Cerebellar cortex (tissue), 1 donor: ENCODE data around the gene PCNX1.
"Not testable (repeated sequence)": the region's sequence is repeated elsewhere in the genome, so short reads cannot be mapped to it uniquely, and the experiment has no call there.

Experiments used
- DNase-seq: peaks from one replicate; pipeline ENCODE4 v3.0.0-alpha.2; 2015; ENCODE audit warnings: low spot score

Gene PCNX1

DNA sequence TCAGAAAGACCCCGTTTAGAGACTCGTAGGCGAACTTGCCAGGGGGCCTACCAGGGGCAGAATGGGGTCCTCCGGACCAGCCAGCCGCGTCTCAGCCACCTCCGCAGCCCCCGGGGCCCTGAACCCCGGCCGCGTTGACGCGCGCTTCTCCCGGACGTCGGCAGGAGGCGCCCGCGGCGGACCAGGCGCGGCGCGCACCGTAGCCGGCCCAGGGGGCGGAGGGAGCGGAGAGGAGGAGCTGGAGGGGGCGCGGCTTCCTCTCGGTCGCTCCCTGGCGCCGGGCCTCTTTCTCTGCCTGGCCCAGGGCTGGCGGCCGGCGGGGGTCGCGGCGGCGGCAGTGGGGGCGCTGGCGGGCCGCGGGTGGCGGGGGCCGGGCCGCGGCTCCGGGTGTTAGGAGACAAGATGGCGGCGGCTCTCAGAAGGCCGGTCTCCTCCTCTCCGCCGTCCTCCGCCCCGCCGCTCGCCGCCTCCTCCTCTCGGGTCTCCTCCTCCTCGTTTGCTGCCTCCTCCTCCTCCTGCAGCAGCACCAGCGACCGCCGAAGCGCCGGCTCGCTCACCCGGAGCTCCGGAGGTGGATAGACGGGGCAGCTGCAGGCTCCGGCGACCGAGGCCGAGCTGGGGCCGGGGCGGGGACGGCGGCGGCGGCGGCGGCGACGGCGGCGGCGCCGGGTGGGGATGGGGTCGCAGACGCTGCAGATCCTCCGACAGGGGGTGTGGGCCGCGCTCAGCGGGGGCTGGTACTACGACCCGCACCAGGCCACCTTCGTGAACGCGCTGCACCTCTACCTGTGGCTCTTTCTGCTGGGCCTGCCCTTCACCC is at the start of gene PCNX1:
PCNX1 (plus strand) TSS at position 284 of the 820 bp plus-strand sequence; CDS start at position 676, 392 bp downstream.
- peak; percentile 76 for DNase-seq

DNA sequence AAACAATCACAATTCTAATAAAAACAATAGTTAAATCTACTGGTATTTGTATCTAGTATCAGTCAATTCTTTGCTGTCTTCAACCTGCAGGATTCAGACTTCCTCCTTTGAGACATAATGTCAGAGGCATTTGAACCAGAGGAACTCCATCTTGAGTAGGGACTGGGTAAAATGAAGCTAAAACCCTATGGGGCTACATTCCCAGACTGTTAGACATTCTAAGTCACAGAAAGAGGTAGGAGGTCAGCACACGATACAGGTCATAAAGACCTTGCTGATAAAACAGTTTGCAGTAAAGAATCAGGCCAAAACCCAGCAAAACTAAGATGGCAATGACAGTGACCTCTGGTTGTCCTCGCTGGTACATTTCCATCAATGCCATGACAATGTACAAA is 49.8 kb upstream of the PCNX1 start:
- DNase-seq, result no peak

DNA sequence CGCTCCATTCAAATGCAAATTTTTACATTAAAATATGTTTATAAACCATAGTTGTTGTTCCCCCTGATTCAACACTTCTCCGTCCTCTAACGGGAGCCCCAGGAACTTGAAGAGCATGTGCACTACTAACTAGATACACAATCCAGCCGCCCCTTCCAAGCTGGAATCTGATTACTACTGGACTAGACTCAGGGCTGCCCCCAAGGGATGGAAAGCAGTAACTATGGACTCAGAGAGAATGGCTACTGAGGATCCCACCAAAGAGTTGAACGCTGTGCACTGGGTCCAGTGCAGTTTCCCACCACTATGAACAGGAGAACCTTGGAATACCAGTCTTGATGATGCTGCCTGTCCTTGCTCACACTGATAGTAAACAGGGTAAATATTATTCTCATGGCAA is 48.6 kb upstream of the PCNX1 start:
- DNase-seq, result no peak

DNA sequence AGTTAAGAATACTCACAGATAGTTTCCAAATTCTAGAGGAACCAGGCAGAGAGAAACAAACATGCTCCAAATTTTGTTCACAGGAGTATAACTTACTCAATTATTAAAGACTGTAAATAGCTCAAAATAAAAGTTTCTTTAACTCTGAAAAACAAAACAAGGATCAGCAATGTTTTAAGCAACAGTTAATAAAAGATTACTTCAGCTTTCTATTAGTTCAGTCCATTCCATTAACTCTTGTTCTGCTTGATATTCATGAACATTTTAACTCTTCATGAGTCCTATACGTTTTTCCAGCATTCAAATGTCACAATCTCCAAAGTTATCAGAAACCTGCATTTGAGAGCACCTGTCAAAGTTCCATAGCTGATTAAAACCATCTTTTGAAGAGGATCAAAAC is 40.3 kb upstream of the PCNX1 start:
- DNase-seq, result not testable (repeated sequence)

DNA sequence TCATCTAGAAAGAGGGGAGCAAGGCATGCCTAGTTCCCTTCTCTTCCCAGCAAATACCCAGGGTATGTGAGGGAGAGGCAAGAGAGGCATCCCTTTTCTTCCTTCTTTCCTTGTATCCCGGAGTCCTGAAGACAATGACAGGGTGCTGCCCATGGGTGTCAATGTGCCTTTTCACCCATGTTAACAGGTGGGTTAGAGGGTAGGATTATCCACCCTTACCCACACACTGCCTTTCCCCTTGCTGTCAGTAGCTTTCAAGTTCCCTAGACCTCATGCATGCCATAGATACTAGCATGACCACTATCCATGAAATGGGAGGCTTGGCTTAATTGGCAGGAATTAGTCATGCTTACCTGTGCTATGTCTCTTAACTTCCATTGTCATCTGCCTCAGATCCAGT is 36.3 kb upstream of the PCNX1 start:
- no peak for DNase-seq

DNA sequence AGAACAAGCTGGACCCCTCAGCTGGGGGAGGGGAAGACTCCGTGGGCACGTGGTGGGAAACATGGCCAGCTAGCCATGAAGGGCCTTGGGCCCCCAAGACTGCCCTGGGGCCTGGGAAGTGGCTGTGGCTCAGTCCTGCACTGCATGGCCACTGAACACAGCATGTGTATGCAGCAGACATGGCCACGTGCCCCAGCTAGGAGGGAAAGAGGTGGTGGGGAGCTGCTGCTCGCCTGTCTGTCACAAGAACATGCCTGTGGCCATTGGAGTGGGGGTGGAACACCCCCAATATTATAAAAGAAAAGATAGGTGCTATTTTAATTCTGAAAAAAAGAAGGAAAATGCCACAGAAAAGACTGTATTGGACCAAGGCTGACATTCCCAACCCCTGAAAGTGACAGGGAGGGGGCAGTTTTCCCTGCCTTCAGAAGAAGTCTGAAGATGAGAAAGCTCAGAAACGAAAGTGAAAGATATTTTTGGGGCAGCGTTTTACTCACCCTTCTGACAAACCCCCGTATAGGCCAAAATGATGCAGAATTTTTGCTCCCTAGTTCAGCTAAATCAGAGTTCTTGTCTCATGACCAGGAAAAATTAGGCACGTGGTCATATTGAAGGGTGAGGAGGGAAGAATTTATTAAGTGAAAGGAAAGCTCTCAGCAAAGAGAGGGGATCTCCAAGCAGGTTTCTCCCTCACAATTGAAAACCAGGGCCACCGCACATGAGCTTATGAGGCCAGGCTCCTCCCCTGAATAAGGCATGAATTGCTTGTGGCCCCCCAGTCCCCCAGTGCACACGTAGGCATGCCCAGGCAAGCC is 35.2 kb upstream of the PCNX1 start:
- no peak for DNase-seq

DNA sequence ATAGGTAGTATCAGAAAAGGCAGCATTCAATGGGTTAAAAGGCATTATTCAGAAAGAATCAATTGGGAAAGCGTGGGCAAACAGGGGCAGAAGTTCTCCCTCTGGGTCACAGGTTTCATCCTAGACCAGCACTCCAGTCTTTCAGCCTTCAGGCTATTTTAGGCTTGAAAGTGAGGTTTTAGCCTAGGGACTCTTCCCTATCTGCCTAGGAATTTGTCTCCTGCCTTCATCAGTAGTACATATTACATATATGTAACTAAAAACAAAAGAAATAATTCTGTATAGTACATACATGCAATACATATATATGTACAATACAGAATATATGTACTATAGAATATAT is 34.6 kb upstream of the PCNX1 start:
- no peak for DNase-seq

DNA sequence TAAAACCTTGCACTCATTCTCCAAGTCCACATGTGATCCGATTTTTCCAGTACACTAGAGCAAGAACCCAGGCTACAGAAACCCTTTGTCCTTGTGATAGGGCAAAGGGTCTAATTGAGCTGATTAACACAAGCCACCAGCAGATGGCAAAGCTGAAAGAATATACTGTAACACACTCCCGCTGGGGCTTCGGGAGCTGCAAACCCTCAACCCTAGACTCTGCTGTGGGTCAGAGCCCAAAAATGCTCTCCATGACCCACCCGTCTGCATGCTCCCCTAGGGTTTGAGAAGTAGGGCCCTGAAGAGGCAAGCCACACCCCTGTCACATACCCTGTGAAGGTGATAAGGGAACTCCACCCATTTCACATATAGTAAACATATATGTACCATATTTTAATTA is 33.6 kb upstream of the PCNX1 start:
- DNase-seq, result no peak

DNA sequence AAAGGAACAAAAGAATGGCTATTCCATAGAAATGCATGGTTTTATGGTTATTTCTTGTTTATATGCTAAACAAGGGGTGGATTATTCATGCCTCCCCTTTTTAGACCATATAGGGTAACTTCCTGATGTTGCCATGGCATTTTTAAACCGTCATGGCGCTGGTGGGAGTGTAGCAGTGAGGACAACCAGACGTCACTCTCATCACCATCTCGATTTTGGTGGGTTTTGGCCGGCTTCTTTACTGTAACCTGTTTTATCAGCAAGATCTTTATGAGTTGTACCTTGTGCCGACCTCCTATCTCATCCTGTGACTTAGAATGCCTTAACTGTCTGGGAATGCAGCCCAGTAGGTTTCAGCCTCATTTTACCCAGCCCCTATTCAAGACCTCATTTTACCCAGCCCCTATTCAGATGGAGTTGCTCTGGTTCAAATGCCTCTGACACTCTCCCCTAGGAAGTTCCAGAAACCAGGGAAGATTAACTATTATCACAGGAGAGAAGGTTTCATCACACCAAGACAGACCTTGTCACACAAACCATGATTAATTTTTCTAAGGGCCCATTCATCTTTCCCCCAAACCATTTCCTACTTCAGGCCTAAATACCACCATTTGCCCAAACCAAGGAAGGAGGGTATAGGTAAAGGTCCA is 31.3 kb upstream of the PCNX1 start:
- DNase-seq, result not testable (repeated sequence)

DNA sequence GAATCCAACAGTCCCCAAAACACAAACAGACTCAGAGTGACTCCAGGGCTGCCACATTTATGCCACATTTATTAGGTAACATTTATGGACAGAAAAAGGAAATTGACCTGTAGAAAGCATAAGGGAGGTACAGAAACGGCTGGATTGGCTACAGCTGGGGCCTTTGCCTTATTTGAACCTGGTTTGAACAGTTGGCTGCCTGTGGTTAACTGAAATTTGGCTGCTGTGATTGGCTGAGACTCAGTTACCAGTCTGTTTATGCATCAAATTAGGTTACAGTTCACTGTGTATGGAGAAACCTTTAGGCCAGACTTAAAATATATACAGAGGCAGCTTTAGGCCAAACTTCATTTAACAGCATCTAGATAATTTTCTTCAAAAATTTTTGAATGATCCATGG is 27.8 kb upstream of the PCNX1 start:
- no peak for DNase-seq

DNA sequence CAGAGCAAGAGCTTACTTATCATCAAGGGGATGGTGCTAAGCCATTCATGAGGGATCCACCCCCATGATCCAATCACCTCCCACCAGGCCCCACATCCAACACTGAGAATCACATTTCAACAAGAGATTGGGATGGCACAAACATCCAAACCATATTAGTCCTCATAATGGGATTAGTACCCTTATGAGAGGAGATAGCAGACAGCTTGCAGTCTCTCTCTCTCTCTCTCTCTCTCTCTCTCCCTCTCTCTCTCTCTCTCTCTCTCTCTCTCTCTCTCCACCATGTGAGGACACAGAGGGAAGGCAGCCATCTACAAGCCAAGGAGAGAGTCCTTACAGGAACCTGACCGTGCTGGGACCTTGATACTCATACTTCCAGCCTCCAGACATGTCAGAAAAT is 26.4 kb upstream of the PCNX1 start:
- DNase-seq, result not testable (repeated sequence)

DNA sequence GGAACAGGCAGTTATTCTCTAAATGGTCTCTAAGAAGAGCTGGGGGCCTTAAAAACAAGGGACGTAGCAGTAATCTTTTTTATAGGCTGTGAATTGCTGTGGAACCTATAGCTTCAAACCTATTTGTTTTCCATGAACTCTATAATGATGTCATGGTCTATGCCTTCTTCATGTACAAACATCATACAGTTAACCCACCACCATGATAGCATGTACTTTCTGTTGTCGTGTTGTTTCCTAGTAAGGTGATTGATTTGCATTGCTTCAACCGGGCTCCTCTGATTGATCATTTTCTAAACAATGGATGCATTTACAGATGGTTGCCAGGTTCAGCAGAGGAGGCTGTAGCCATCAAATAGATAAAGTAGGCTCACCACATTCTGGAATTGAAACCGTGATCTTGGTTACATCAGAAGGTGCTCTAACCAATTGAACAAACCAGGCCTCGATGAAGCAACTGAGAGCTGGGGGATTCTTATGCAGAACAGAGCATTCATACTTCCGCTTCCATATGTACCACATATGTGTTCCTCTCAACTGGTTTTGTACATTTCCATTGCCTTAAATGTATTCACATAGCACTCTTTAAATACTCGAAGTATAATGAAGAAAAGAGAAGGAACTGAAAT is 25.6 kb upstream of the PCNX1 start:
- no peak for DNase-seq

DNA sequence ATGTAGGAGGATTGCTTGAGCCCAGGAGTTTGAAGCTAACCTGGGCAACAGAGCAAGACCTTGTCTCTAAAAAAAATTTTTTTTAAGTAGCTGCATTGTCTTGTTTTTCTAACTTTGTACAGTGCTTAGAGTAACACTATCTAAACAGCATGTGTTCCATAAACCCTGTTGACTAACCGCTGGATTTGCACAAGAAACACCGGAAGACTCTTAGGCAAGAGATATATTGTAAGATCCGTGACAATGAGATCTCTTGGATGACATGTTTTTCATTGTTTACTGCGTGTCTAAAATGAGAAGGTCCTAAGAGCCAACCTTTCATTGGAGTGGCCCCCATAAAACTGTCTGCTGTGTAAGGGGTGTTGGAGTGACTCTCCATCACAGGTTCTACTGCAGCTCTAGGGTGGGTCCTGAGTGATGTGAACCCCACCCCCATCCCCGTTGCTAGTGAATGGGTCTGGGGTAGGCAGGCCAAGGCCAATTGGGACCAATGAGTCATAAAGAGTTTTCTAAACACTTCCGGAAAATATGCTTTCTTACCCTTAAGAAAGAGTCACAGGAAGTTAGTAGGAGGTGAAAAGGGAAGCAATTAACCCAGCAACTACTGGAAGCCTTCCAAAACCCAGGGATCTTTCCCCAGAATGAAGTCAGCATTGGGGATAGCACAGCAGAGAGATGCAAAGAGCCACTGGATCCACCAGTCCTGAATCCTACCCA is 24.3 kb upstream of the PCNX1 start:
- no peak for DNase-seq

DNA sequence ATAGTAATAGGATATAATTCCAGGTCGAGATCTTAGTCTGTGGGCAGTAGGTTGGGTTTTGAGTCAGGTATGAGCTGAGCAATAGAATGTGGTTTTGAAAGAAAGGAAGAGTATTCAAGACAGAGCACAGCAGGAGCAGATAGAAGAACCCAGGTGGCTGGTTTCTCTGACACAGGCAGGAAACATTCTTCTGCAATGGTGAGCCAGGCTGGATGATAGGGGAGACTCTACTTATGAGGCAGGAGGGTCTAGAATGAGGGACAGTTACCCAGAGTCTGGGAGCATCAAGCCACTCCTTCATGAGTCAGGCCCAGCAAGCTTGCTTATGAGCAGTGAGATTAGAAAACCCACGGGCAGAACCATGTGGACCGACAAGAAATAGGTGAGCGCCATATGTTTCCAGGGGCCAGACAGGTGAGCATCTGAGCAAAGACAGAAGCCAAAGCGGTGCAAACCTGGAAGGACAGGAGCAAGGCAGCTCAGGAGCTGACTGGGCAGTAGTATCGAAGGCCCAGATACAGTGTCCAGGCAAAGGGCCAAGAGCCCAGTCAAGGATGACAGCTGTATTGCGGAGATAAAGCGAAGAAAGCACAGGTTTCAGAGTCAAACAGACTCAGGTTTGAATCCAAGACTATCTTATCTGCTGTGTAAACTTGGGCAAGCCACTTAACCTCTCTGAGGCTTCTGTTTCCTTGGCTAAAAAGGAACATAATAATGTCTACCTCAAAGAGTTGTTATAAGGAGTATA is 22.5 kb upstream of the PCNX1 start:
- no peak for DNase-seq

DNA sequence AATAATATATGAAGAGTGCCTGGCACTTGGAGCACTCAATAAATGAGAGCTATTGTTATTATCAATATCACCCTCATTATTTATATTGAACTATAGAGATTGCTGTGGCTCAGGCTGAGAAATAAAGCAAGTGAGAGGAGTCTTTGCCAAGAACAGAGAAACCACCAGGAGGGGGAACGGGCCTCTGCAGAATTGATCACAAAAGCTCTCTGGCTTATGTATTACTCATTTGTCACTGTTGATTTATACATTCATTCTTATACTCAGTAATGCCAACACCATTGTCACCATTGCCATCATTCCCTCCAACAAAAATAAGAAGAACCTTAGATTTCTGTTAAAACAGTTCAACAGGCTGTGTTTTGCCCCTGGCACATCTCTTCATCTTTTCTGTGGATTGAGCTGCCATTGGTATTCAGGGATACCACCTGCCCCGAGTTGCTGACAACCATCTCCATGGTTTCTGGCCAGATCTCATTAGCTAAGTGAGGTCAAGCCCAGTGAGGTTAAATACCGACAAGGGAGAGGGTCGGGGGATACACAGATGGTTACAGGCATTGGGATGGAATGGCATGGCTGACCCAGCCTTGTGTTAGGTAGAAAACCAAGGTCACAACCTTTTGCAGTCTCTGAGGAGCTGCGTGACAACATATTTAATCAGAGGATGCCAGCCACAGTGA is 21.8 kb upstream of the PCNX1 start:
- no peak for DNase-seq

DNA sequence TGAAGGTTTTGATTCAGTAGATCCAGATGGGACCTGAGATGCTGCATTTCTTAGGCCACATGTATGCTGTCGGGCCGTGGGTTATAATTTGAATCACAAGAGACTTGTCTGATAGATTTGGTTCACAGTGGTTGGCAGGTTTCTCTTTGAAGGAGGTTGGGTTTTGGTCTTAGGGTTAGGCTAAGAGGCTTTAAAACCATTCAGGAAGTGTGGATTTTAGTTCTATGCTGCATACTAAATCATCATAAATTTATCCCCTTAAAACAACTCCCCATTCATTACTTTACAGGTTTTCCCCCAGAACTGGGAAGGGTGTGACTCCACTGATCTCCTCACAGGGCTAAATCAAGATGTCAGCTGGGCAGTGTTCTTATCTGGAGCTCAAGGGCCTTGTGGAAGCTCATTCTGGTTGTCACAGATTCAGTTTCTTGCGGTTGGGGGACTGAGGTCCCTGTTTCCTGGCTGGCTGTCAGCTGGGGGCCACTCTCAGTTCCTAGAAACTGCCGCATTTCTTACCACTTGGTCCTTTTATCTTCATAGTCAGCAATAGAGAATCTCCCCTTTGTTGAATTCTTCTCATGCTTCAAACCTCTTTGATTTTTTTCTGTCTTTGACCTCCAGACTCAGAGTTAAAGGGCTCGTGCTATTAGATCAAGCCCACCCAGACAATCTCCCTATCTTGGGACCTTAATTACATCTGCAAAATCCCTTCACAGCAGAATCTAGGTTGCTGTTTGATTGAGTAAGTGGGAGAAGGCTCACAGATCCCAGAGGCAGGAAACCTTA is 20.6 kb upstream of the PCNX1 start:
- no peak for DNase-seq

DNA sequence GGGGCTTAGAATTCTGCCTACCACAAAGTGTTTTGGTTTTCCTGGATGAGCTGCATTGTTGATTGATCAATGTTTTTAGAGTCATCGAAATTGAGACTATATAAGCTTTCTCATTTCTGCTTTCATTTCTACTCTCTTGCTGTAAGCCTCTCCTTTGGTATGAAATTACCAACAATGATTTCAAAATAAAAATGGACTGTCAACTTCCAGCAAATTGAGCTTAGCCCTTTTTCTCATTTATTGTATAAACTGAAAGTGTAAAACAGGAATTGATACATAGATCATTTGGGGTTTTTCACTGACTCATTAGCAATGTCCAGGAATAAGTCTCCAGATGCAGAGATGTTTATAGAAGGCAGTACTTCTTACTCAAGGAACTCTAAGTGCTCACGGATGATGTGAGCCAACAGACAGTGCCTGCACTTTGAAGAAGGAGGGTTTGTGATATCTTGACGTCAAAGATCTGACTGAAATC is 20.0 kb upstream of the PCNX1 start:
- DNase-seq, result no peak

DNA sequence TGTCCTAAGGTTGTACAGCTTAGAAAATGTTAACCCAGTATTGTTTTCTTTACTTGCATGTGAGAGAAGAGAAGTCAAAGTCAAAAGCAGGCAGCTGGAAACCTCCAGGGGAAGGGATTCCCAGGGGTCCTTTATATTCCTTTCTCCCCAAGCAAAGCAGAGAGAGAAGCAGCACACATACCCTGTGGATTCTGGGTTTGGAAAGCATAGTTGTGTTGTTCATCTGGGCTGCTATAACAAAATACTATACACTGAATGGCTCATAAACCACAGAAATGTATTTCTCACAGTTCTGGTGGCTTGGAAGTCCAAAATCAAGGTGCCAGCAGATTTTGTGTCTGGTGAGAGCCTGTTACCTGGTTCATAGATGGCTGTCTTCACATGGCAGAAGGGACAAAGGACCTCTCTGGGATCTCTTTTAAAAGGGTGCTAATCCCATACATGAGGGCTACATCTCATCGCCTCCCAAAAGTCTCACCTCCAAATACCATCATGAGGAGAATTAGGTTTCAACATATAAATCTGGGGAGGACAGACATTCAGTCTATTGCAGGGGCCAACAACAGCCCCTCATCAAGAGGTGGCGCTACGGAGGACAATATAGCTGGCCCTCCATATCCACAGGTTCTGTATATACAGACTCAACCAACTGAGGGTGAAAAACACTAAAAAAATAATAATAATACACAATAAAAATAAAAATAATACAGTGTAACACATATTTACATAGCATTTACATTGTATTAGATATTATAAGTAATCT is 19.3 kb upstream of the PCNX1 start:
- no peak for DNase-seq

DNA sequence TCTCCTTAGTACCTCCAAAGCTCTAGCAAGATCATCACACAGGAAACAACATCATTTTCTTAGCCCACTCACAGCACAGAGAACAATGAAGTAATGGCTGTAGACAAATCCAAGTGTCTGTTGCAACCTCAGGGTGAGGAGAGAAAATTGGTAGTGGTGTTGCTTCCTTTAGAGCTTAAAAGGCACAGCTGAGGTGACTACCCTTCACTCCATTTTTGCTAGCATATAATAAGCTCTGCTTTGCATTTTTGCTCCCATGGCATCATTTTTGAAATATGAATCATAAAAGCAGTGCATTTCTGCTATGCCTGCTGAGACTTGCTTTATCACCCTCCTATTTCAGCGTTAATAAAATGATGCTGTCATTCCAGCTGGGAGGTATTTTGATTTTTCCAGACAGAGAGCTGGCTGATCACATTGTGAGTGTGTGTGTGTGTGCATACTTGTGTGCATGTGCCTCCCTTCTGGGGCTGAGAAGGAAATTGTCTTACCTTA is 18.5 kb upstream of the PCNX1 start:
- no peak for DNase-seq
